NT2/D1 (cell line): ENCODE results near the gene PCSK6.

ENCODE experiments used
- YY1 ChIP-seq: IDR thresholded peaks from 2 replicates; pipeline ENCODE4 v1.6.1; 2011; ENCODE audit not compliant: insufficient read length, insufficient read depth
- ZNF274 ChIP-seq: IDR thresholded peaks from 2 replicates; pipeline ENCODE4 v1.6.1; 2011; ENCODE audit warnings: mild to moderate bottlenecking, low read depth, low read length

GRCh38 chr15:101525087-101525669 lies 35.7 kb upstream of the PCSK6 start:
- TF ChIP-seq YY1 (no peak), ZNF274 (no peak)
